WERI-Rb-1 (cell line): ENCODE measurements around the gene NR3C2.

Source experiments
- DNase-seq: peaks from one replicate; pipeline ENCODE4 v3.0.0-alpha.2; 2020
- H3K27ac ChIP-seq: fragments of 250-450 bp; sonication (Bioruptor Pico); 2 replicates; pipeline ENCODE4 v1.5.1; 2020; ENCODE audit warnings: mild to moderate bottlenecking, moderate library complexity
- H3K27me3 ChIP-seq: fragments of 250-450 bp; sonication (Bioruptor Pico); 2 replicates; pipeline ENCODE4 v1.5.1; 2021; ENCODE audit warnings: mild to moderate bottlenecking, low read depth, moderate library complexity; ENCODE audit not compliant: insufficient read depth, severe bottlenecking
- H3K36me3 ChIP-seq: fragments of 250-450 bp; sonication (Bioruptor Pico); 2 replicates; pipeline ENCODE4 v1.5.1; 2020; ENCODE audit warnings: mild to moderate bottlenecking, moderate library complexity
- H3K4me3 ChIP-seq: 2 replicates; pipeline ENCODE4 v1.5.1; 2011; ENCODE audit warnings: low read depth, mild to moderate bottlenecking, control low read depth, low read length
- H3K9me3 ChIP-seq: fragments of 250-450 bp; sonication (Bioruptor Pico); 2 replicates; pipeline ENCODE4 v1.5.1; 2021; ENCODE audit warnings: mild to moderate bottlenecking, moderate library complexity; ENCODE audit not compliant: severe bottlenecking
- CTCF ChIP-seq: IDR thresholded peaks from 2 replicates; pipeline ENCODE4 v1.5.1; 2011; ENCODE audit warnings: low read depth, mild to moderate bottlenecking, control low read depth, inconsistent platforms, low read length

NR3C2 gene

DNA sequence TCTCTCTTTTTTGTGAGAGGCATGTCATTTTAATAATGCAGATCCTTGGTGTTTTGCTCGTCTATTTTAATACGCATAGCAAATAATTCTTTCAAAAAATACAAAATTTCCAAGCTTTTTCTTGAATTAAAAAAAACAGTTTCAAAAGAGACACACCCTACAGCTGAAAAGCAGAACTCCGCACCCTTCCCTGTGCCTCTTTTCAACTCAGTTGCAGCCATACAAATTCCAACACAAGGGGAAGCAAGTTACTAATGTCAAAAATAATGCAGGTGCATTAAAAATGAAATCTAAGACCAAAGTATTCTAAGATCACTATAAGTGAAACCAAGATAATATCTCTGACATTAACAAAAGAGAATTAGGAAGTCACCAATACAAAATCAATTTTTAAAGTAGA is 66.6 kb downstream of the NR3C2 start:
- H3K36me3 ChIP-seq: no peaks in the 10 kb centered on the region
- no peak overlapping the region for H3K4me3 ChIP-seq
- DNase-seq: no peak
- no peak overlapping the region for H3K27ac ChIP-seq
- TF ChIP-seq CTCF: no peak
- no peaks in the 10 kb centered on the region for H3K9me3 ChIP-seq
- H3K27me3 ChIP-seq: no peaks in the 10 kb centered on the region

DNA sequence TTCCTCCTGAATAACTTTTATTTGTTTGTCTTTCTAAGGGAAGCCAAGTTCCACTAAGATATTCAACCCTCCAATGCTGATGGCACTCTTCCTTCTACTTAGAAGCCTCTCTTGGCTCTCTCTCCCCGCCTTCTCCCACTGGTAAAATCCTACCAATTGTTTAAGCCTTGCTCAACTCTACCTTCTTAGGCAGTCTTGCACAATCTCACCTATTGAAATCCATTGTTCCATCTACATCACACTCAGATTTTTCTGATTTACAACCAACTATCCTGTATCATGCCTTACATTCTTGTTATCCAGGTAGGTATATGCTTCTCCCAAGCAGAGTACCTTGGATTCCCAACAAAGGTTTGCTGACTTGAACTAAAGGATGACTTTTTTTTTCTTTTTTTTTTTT is 69.1 kb downstream of the NR3C2 start:
- no peak overlapping the region for H3K4me3 ChIP-seq
- H3K36me3 ChIP-seq: no peaks in the 10 kb centered on the region
- no peak for TF ChIP-seq CTCF
- no peaks in the 10 kb centered on the region for H3K9me3 ChIP-seq
- H3K27ac ChIP-seq: no peak overlapping the region
- no peaks in the 10 kb centered on the region for H3K27me3 ChIP-seq
- no peak for DNase-seq

DNA sequence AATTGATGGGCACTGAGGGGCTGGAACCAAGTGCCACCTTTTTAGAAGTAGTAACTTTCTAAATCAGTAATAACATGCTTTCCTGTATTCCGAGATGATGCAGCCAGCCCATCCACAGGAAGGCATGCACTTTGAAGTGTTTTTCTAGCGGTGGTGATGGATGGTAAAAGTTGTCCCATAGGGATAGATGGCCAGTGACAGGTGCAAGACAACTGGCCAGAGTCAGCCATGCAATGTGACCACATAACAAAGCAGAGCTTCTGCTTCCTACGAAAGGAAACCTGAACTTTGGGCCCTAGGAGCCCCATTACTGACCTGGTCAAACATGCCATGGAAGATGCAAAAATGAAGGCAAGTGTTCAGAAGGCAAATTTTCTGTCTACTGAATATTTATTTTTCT is 72.3 kb downstream of the NR3C2 start:
- H3K9me3 ChIP-seq: no peaks in the 10 kb centered on the region
- no peak for DNase-seq

GRCh38 chr4:148367756-148368155 is 74.5 kb downstream of the NR3C2 start:
- Histone ChIP-seq H3K27me3 (no peaks in the 10 kb centered on the region), H3K9me3 (no peaks in the 10 kb centered on the region), H3K4me3 (no peak overlapping the region), H3K36me3 (no peaks in the 10 kb centered on the region), H3K27ac (no peak overlapping the region)
- no peak for DNase-seq
- TF ChIP-seq CTCF: no peak

More for the DNA sequence above, 72.3 kb downstream of the NR3C2 start:
- H3K36me3 ChIP-seq: no peaks in the 10 kb centered on the region
- no peak overlapping the region for H3K4me3 ChIP-seq
- TF ChIP-seq CTCF: no peak
- H3K27me3 ChIP-seq: no peaks in the 10 kb centered on the region
- H3K27ac ChIP-seq: no peak overlapping the region

- no peak for DNase-seq
- Histone ChIP-seq H3K9me3 (no peaks in the 10 kb centered on the region), H3K27ac (no peak overlapping the region), H3K27me3 (no peaks in the 10 kb centered on the region), H3K4me3 (no peak overlapping the region), H3K36me3 (no peaks in the 10 kb centered on the region)
- no peak for TF ChIP-seq CTCF
Measured at GRCh38 chr4:148366251-148366650, 76.0 kb downstream of the NR3C2 start.

GRCh38 chr4:148364525-148364924 is 77.7 kb downstream of the NR3C2 start:
- no peak for TF ChIP-seq CTCF
- Histone ChIP-seq H3K27ac (no peak overlapping the region), H3K27me3 (no peaks in the 10 kb centered on the region), H3K36me3 (no peaks in the 10 kb centered on the region), H3K9me3 (no peaks in the 10 kb centered on the region), H3K4me3 (no peak overlapping the region)
- no peak for DNase-seq
